ENCODE measurements around the gene CKMT2. TPM values are rescaled to one million over a fixed set of nuclear protein-coding genes. Genes with fewer than 3 reads are reported as not detected.

The CKMT2 gene
- total and polyA plus RNA-seq, 2 experiments from 2014 or later, result 2.9 to 8.2 TPM

GRCh38 chr5:81234299-81234698 is 1.2 kb downstream of the CKMT2 start (continued):
- TF ChIP-seq, protein P1, sequence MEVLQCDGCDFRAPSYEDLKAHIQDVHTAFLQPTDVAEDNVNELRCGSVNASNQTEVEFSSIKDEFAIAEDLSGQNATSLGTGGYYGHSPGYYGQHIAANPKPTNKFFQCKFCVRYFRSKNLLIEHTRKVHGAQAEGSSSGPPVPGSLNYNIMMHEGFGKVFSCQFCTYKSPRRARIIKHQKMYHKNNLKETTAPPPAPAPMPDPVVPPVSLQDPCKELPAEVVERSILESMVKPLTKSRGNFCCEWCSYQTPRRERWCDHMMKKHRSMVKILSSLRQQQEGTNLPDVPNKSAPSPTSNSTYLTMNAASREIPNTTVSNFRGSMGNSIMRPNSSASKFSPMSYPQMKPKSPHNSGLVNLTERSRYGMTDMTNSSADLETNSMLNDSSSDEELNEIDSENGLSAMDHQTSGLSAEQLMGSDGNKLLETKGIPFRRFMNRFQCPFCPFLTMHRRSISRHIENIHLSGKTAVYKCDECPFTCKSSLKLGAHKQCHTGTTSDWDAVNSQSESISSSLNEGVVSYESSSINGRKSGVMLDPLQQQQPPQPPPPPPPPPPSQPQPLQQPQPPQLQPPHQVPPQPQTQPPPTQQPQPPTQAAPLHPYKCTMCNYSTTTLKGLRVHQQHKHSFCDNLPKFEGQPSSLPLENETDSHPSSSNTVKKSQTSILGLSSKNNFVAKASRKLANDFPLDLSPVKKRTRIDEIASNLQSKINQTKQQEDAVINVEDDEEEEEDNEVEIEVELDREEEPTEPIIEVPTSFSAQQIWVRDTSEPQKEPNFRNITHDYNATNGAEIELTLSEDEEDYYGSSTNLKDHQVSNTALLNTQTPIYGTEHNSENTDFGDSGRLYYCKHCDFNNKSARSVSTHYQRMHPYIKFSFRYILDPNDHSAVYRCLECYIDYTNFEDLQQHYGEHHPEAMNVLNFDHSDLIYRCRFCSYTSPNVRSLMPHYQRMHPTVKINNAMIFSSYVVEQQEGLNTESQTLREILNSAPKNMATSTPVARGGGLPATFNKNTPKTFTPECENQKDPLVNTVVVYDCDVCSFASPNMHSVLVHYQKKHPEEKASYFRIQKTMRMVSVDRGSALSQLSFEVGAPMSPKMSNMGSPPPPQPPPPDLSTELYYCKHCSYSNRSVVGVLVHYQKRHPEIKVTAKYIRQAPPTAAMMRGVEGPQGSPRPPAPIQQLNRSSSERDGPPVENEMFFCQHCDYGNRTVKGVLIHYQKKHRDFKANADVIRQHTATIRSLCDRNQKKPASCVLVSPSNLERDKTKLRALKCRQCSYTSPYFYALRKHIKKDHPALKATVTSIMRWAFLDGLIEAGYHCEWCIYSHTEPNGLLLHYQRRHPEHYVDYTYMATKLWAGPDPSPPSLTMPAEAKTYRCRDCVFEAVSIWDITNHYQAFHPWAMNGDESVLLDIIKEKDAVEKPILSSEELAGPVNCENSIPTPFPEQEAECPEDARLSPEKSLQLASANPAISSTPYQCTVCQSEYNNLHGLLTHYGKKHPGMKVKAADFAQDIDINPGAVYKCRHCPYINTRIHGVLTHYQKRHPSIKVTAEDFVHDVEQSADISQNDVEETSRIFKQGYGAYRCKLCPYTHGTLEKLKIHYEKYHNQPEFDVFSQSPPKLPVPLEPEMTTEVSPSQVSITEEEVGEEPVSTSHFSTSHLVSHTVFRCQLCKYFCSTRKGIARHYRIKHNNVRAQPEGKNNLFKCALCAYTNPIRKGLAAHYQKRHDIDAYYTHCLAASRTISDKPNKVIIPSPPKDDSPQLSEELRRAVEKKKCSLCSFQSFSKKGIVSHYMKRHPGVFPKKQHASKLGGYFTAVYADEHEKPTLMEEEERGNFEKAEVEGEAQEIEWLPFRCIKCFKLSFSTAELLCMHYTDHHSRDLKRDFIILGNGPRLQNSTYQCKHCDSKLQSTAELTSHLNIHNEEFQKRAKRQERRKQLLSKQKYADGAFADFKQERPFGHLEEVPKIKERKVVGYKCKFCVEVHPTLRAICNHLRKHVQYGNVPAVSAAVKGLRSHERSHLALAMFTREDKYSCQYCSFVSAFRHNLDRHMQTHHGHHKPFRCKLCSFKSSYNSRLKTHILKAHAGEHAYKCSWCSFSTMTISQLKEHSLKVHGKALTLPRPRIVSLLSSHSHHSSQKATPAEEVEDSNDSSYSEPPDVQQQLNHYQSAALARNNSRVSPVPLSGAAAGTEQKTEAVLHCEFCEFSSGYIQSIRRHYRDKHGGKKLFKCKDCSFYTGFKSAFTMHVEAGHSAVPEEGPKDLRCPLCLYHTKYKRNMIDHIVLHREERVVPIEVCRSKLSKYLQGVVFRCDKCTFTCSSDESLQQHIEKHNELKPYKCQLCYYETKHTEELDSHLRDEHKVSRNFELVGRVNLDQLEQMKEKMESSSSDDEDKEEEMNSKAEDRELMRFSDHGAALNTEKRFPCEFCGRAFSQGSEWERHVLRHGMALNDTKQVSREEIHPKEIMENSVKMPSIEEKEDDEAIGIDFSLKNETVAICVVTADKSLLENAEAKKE (CRISPR knock-in tag; IDR thresholded peaks at IDR 0.05), result no peak
- no peak for TF ChIP-seq EZH2phosphoT487 (IDR thresholded peaks at IDR 0.05; ENCODE audit: unreplicated experiment)

GRCh38 chr5:81234801-81235200 is 1.7 kb downstream of the CKMT2 start:
- Mint-ChIP-seq H3K36me3 (ENCODE audit: low read depth) (peaks cover 6% of the 10 kb centered on the region; the same call in 2 of the 3 replicates), H3K9me3 (no peaks in the 10 kb centered on the region), H3K27me3 (ENCODE audit: insufficient read depth, low read depth, poor library complexity) (peaks cover 2% of the 10 kb centered on the region), H3K27ac (no peak overlapping the region), H3K4me1 (peaks cover 22% of the 10 kb centered on the region), H3K4me3 (no peak overlapping the region)
- DNase-seq (ENCODE audit: low spot score), result no peak
- Histone ChIP-seq H2AFZ (no peak overlapping the region), H3K79me2 (replicated peaks; ENCODE audit: insufficient read depth) (no peaks in the 10 kb centered on the region), H3K36me3 (ENCODE audit: insufficient read depth) (no peaks in the 10 kb centered on the region), H3K9me2 (ENCODE audit: insufficient read depth) (no peaks in the 10 kb centered on the region), H4K20me1 (replicated peaks; ENCODE audit: insufficient read depth) (no peaks in the 10 kb centered on the region; the same call in 1 of the 2 replicates), H3K27me3 (ENCODE audit: insufficient read depth) (no peaks in the 10 kb centered on the region), H3F3A (replicated peaks; ENCODE audit: low read depth) (no peaks in the 10 kb centered on the region), H3K27ac (ENCODE audit: low read depth) (no peak overlapping the region), H3K4me1 (ENCODE audit: insufficient read depth) (peaks cover 21% of the 10 kb centered on the region; the same call in 1 of the 2 replicates), H3K4me2 (no peak overlapping the region), H3K4me3 (no peak overlapping the region)
- no peak for ATAC-seq
- TF ChIP-seq STAT1 (IDR thresholded peaks at IDR 0.05; ENCODE audit: unreplicated experiment) (no peak), EZH2phosphoT487 (IDR thresholded peaks at IDR 0.05; ENCODE audit: unreplicated experiment) (no peak), CTCF (conservative IDR thresholded peaks at IDR 0.05; ENCODE audit: low read depth in 2 of 2) (no peak), NANOG (IDR thresholded peaks at IDR 0.05; ENCODE audit: borderline replicate concordance) (no peak)
- TF ChIP-seq, protein P1 (CRISPR knock-in tag; IDR thresholded peaks at IDR 0.05), result no peak

All from GM23338 (cell line).